Astrocyte (in vitro differentiated cells and primary cell): ENCODE results near the gene TRAPPC2. TPM values are rescaled to one million over a fixed set of nuclear protein-coding genes. Genes with fewer than 3 reads are reported as not detected.
"Not testable (repeated sequence)": the region's sequence is repeated elsewhere in the genome, so short reads cannot be mapped to it uniquely, and the experiment has no call there.

Experiments
- DNase-seq: peaks from one replicate; pipeline ENCODE4 v3.0.0-alpha.2; 2010; ENCODE audit warnings: low read depth
- FAIRE-seq: peaks from 2 replicates; lab custom pipeline; 2011; peaks lifted over from hg19 to GRCh38; lab: Jason Lieb, UNC
- H2AFZ ChIP-seq: 2 replicates; pipeline ENCODE4 v1.6.0; 2012; ENCODE audit warnings: low read depth, low read length, inconsistent platforms
- H3K27ac ChIP-seq: 2 replicates; pipeline ENCODE4 v1.5.1; 2011; ENCODE audit warnings: low read depth, low read length, inconsistent platforms
- H3K27me3 ChIP-seq: 2 replicates; pipeline ENCODE4 v1.6.0; 2011; ENCODE audit warnings: low read length, inconsistent platforms; ENCODE audit not compliant: insufficient read depth
- H3K36me3 ChIP-seq: 2 replicates; pipeline ENCODE4 v1.5.1; 2011; ENCODE audit warnings: low read length, inconsistent platforms; ENCODE audit not compliant: insufficient read depth
- H3K4me1 ChIP-seq: 2 replicates; pipeline ENCODE4 v1.5.1; 2011; ENCODE audit warnings: low read length, inconsistent platforms; ENCODE audit not compliant: insufficient read depth
- H3K4me2 ChIP-seq: 2 replicates; pipeline ENCODE4 v1.6.0; 2012; ENCODE audit warnings: low read length, inconsistent platforms
- H3K4me3 ChIP-seq: 2 replicates; pipeline ENCODE4 v1.5.1; 2011; ENCODE audit warnings: low read depth, mild to moderate bottlenecking, low read length, inconsistent platforms; ENCODE audit not compliant: insufficient read depth
- H3K79me2 ChIP-seq: 2 replicates; pipeline ENCODE4 v1.6.0; 2012; ENCODE audit warnings: mild to moderate bottlenecking, low read length, inconsistent platforms; ENCODE audit not compliant: insufficient read depth
- H3K9ac ChIP-seq: 2 replicates; pipeline ENCODE4 v1.6.0; 2012; ENCODE audit warnings: mild to moderate bottlenecking, low read length, inconsistent platforms
- H3K9me3 ChIP-seq: 2 replicates; pipeline ENCODE4 v1.5.1; 2012; ENCODE audit warnings: low read depth, mild to moderate bottlenecking, low read length, inconsistent platforms; ENCODE audit not compliant: insufficient read depth
- H4K20me1 ChIP-seq: 2 replicates; pipeline ENCODE4 v1.6.0; 2012; ENCODE audit warnings: low read length, inconsistent platforms; ENCODE audit not compliant: insufficient read depth
- H3K27ac Mint-ChIP-seq: one replicate; pipeline ENCODE4 v1.8.0; 2021; ENCODE audit warnings: mild to moderate bottlenecking, mixed read lengths; ENCODE audit not compliant: unreplicated experiment
- H3K27me3 Mint-ChIP-seq: one replicate; pipeline ENCODE4 v1.8.0; 2021; ENCODE audit warnings: low read depth, mixed read lengths; ENCODE audit not compliant: unreplicated experiment
- H3K36me3 Mint-ChIP-seq: one replicate; pipeline ENCODE4 v1.8.0; 2021; ENCODE audit warnings: low read depth, mixed read lengths; ENCODE audit not compliant: unreplicated experiment
- H3K4me1 Mint-ChIP-seq: one replicate; pipeline ENCODE4 v1.8.0; 2021; ENCODE audit warnings: low read depth, mixed read lengths; ENCODE audit not compliant: unreplicated experiment
- H3K4me3 Mint-ChIP-seq: one replicate; pipeline ENCODE4 v1.8.0; 2021; ENCODE audit warnings: mild to moderate bottlenecking, moderate library complexity, mixed read lengths; ENCODE audit not compliant: unreplicated experiment
- H3K9me3 Mint-ChIP-seq: one replicate; pipeline ENCODE4 v1.8.0; 2021; ENCODE audit warnings: mild to moderate bottlenecking, mixed read lengths; ENCODE audit not compliant: unreplicated experiment
- CTCF ChIP-seq: IDR thresholded peaks from 2 replicates; pipeline ENCODE4 v1.5.1; 2011; ENCODE audit warnings: low read depth, mild to moderate bottlenecking, inconsistent platforms, low read length, moderate library complexity; ENCODE audit not compliant: insufficient read depth
- EZH2 ChIP-seq: IDR thresholded peaks from 2 replicates; pipeline ENCODE4 v1.6.1; 2012; ENCODE audit warnings: mild to moderate bottlenecking, low read length, inconsistent platforms; ENCODE audit not compliant: insufficient read depth
- total RNA-seq: library from RNA; stranded (reverse); gene quantifications from 2 replicates; pipeline ENCODE4 v1.2.1, GENCODE V29; 2021

The TRAPPC2 gene
- total RNA-seq, 1 donor from 2014 or later = 17.0 TPM

DNA sequence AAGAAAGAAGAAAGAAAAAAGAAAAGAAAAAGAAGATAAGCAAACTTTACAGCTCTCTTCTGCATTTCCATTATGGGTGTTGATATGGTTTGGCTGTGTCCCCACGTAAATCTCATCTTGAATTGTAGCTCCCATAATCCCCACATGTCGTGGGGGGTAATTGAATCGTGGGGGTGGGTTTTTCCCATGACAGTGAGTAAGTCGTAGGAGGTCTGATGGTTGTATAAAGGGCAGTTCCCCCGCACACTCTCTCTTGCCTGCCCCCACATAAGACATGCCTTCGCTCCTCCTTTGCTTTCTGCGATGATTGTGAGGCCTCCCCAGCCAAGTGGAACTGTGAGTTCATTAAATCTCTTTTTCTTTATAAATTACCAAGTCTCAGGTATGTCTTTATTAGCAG lies 52.8 kb downstream of the TRAPPC2 start:
- Histone ChIP-seq H3K27me3 (no peaks in the 10 kb centered on the region), H4K20me1 (no peaks in the 10 kb centered on the region), H3K79me2 (no peaks in the 10 kb centered on the region), H2AFZ (no peak overlapping the region), H3K9ac (no peak overlapping the region), H3K27ac (no peak overlapping the region), H3K4me3 (no peak overlapping the region), H3K9me3 (no peaks in the 10 kb centered on the region), H3K4me1 (no peaks in the 10 kb centered on the region), H3K36me3 (no peaks in the 10 kb centered on the region), H3K4me2 (no peak overlapping the region)
- no peaks in the 10 kb centered on the region for H3K9me3 Mint-ChIP-seq
- H3K4me3 Mint-ChIP-seq = no peak overlapping the region
- no peaks in the 10 kb centered on the region for H3K36me3 Mint-ChIP-seq
- TF ChIP-seq EZH2 = no peak
- no peak for TF ChIP-seq CTCF
- FAIRE-seq = no peak
- peaks cover 8% of the 10 kb centered on the region for H3K4me1 Mint-ChIP-seq
- no peak overlapping the region for H3K27ac Mint-ChIP-seq
- no peak for DNase-seq
- no peaks in the 10 kb centered on the region for H3K27me3 Mint-ChIP-seq

DNA sequence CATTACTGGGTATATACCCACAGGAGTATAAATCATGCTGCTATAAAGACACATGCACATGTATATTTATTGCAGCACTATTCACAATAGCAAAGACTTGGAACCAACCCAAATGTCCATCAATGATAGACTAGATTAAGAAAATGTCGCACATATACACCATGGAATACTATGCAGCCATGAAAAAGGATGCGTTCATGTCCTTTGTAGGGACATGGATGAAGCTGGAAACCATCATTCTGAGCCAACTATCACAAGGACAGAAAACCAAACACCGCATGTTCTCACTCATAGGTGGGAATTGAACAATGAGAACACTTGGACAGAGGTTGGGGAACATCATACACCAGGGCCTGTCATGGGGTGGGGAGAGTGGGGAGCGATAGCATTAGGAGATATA lies 54.7 kb downstream of the TRAPPC2 start:
- not testable (repeated sequence) for FAIRE-seq, H3K27me3 Mint-ChIP-seq, H4K20me1 ChIP-seq, H3K36me3 ChIP-seq, H3K9ac ChIP-seq, H3K27ac Mint-ChIP-seq, H3K9me3 Mint-ChIP-seq, H3K79me2 ChIP-seq, H3K4me1 ChIP-seq, H3K4me3 Mint-ChIP-seq, H3K9me3 ChIP-seq, H3K4me1 Mint-ChIP-seq, H2AFZ ChIP-seq, H3K27me3 ChIP-seq, H3K4me3 ChIP-seq, H3K27ac ChIP-seq, H3K36me3 Mint-ChIP-seq, H3K4me2 ChIP-seq, DNase-seq

DNA sequence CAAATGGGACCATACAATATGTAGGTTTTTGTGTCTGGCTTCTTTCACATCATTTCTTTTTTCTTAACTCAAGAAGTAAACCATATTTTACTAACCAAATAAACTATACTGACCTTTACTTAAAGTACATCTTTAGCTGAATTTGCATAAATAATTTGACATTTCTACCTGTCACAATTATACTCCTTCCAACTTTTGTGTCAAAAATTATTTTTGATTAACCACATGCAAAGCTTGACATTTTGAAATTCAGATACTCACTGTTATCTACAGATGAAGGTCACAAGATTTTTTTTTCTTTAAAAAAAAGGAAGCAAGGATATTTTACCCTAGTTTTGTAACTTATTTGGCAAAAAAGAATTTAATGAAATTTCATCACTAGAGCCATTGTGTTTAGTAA lies 57.5 kb downstream of the TRAPPC2 start:
- no peak overlapping the region for H3K4me3 Mint-ChIP-seq
- DNase-seq = no peak

More for the DNA sequence above, 57.5 kb downstream of the TRAPPC2 start:
- no peaks in the 10 kb centered on the region for H3K9me3 ChIP-seq
- H4K20me1 ChIP-seq = no peaks in the 10 kb centered on the region
- Mint-ChIP-seq H3K27ac (no peak overlapping the region), H3K9me3 (no peaks in the 10 kb centered on the region), H3K4me1 (no peaks in the 10 kb centered on the region), H3K27me3 (no peaks in the 10 kb centered on the region), H3K36me3 (no peaks in the 10 kb centered on the region)
- H3K4me3 ChIP-seq = no peak overlapping the region
- H3K4me1 ChIP-seq = no peaks in the 10 kb centered on the region
- no peak overlapping the region for H3K27ac ChIP-seq
- TF ChIP-seq CTCF (no peak), EZH2 (no peak)
- H3K27me3 ChIP-seq = no peaks in the 10 kb centered on the region
- no peak overlapping the region for H2AFZ ChIP-seq
- no peak for FAIRE-seq
- H3K9ac ChIP-seq = no peak overlapping the region
- H3K79me2 ChIP-seq = no peaks in the 10 kb centered on the region
- H3K4me2 ChIP-seq = no peak overlapping the region
- H3K36me3 ChIP-seq = no peaks in the 10 kb centered on the region
